ENCODE data around the gene HDDC3.
A peak's percentile ranks its signal among the peaks of the same experiment; 100 is the strongest.
"Not testable (repeated sequence)": the region's sequence is repeated elsewhere in the genome, so short reads cannot be mapped to it uniquely, and the experiment has no call there.

HDDC3 gene

DNA sequence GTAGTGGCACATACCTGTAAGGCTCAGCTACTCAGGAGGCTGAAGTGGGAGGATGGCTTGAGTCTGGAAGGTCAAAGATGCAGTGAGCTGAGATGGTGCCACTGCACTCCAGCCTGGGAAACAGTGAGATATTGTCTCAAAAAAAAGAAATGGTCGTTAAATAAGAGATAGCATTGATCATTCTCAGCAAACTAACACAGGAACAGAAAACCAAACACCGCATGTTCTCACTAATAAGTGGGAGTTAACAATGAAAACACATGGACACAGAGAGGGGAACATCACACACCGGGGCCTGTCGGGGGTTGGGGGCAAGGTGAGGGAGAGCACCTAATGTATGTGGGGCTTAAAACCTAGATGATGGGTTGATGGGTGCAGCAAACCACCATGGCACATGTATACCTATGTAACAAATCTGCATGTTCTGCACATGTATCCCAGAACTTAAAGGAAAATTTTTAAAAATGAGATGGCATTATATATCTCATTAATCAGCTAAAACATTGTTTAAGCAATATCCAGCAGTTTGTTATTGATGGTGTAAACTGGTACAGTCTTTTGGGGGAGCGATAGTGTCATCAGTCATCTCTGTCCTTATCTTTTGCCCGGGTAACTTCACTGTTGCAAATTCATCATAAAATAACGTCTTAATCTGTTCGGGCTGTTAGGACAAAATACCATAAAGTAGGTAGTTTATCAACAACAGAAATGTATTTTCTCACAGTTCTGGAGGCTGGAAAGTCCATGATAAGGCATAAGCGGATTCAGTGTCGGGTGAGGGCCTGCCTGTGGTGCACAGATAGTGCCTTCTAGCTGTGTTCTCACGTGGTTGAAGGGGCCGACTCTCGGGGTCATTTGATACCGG, 30.9 kb downstream of the HDDC3 start:
- Mint-ChIP-seq H3K27me3 (no peaks in the 10 kb centered on the region), H3K4me3 (peak overlapping the region; percentile 88), H3K27ac (peak overlapping the region; percentile 91), H3K36me3 (ENCODE audit: low read depth) (peaks cover 19% of the 10 kb centered on the region), H3K9me3 (no peaks in the 10 kb centered on the region), H3K4me1 (ENCODE audit: low read depth) (peaks cover 26% of the 10 kb centered on the region)

DNA sequence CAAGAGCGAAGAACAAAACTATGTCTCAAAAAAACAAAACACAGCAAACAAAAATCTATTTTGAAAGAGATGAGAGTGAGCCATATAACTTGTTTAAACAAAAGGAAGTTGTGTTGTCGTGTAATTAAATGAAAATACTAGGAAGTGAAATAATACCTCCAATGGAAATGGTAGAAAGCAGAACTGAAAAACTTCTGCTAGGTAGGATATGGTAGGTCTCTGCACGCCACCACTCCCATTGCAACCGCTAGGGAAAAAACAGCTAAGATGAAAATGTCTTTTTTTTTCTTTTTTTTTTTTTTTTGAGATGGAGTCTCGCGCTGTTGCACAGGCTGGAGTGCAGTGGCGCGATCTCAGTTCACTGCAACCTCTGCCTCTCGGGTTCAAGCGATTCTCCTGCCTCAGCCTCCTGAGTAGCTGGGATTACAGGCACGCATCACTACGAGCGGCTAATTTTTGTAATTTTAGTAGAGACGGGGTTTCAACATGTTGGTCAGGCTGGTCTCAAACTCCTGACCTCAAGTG, 35.2 kb downstream of the HDDC3 start:
- Mint-ChIP-seq H3K27ac (peak overlapping the region; percentile 11), H3K4me1 (ENCODE audit: low read depth) (peaks cover 18% of the 10 kb centered on the region)
- not testable (repeated sequence) for H3K36me3 Mint-ChIP-seq (ENCODE audit: low read depth); H3K27me3 Mint-ChIP-seq; H3K9me3 Mint-ChIP-seq; H3K4me3 Mint-ChIP-seq

- Mint-ChIP-seq H3K4me1 (ENCODE audit: low read depth) (peaks cover 6% of the 10 kb centered on the region), H3K4me3 (no peak overlapping the region), H3K27me3 (no peaks in the 10 kb centered on the region), H3K9me3 (no peaks in the 10 kb centered on the region), H3K27ac (no peak overlapping the region), H3K36me3 (ENCODE audit: low read depth) (no peaks in the 10 kb centered on the region)
Measured at GRCh38 chr15:90895571-90896117, 36.7 kb downstream of the HDDC3 start.

DNA sequence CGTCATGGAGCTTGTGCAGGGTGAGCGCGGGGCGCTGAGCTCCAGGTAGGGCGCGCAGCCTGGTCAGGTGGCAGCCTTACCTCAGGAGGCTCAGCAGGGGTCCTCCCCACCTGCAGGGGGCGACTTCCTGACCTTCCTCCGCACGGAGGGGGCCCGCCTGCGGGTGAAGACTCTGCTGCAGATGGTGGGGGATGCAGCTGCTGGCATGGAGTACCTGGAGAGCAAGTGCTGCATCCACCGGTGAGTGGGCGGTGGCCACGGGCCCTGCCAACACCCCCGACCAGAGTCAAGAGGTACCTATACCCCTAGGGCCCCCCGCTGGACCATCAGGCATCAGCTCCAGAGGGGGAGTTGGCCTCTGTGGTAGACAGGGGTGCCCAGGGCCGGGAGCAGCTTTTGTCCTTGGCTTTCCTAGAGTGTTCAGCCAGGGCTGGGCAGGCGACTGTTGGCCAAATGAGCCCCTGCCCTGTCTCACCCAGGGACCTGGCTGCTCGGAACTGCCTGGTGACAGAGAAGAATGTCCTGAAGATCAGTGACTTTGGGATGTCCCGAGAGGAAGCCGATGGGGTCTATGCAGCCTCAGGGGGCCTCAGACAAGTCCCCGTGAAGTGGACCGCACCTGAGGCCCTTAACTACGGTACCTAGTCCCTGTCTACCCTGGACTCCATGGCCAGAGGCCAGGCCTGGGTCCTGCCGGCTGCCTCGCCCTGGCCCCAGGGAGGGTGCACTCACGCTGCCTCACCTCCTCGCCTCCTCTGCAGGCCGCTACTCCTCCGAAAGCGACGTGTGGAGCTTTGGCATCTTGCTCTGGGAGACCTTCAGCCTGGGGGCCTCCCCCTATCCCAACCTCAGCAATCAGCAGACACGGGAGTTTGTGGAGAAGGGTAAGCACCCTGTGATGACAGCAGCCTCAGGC, 38.9 kb downstream of the HDDC3 start:
- no peaks in the 10 kb centered on the region for H3K27me3 Mint-ChIP-seq
- no peaks in the 10 kb centered on the region for H3K9me3 Mint-ChIP-seq
- H3K4me3 Mint-ChIP-seq, result no peak overlapping the region
- peaks cover 4% of the 10 kb centered on the region for H3K4me1 Mint-ChIP-seq (ENCODE audit: low read depth)
- no peaks in the 10 kb centered on the region for H3K36me3 Mint-ChIP-seq (ENCODE audit: low read depth)
- no peak overlapping the region for H3K27ac Mint-ChIP-seq

GRCh38 chr15:90892498-90893174, 39.7 kb downstream of the HDDC3 start:
- Mint-ChIP-seq H3K36me3 (ENCODE audit: low read depth) (no peaks in the 10 kb centered on the region), H3K4me1 (ENCODE audit: low read depth) (peaks cover 4% of the 10 kb centered on the region), H3K27ac (no peak overlapping the region), H3K27me3 (no peaks in the 10 kb centered on the region), H3K4me3 (no peak overlapping the region), H3K9me3 (no peaks in the 10 kb centered on the region)

DNA sequence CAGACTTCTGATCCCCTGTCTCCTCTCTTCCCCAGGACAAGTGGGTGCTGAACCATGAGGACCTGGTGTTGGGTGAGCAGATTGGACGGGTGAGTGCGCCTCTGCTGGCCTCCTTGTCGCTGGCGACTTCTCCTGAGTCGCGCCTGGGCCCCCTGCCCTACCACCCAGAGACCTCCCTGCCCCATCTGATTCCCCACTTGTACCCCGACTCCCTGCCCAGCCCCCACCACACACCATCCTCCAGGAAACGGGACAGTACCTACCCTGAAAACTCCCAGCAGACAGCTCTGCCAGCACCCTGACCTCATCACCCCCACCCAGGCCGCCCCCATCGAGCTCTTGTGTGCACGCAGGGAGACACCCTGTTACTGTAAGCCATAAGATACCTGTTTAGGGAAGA, 40.3 kb downstream of the HDDC3 start:
- Mint-ChIP-seq H3K4me1 (ENCODE audit: low read depth) (peaks cover 4% of the 10 kb centered on the region), H3K27me3 (no peaks in the 10 kb centered on the region)

GRCh38 chr15:90891346-90891949, 40.9 kb downstream of the HDDC3 start:
- Mint-ChIP-seq H3K4me3 (no peak overlapping the region), H3K27ac (no peak overlapping the region), H3K27me3 (no peaks in the 10 kb centered on the region), H3K4me1 (ENCODE audit: low read depth) (peaks cover 1% of the 10 kb centered on the region), H3K36me3 (ENCODE audit: low read depth) (no peaks in the 10 kb centered on the region), H3K9me3 (no peaks in the 10 kb centered on the region)

More for the DNA sequence above, 40.3 kb downstream of the HDDC3 start:
- Mint-ChIP-seq H3K9me3 (no peaks in the 10 kb centered on the region), H3K36me3 (ENCODE audit: low read depth) (no peaks in the 10 kb centered on the region), H3K4me3 (no peak overlapping the region), H3K27ac (no peak overlapping the region)

DNA sequence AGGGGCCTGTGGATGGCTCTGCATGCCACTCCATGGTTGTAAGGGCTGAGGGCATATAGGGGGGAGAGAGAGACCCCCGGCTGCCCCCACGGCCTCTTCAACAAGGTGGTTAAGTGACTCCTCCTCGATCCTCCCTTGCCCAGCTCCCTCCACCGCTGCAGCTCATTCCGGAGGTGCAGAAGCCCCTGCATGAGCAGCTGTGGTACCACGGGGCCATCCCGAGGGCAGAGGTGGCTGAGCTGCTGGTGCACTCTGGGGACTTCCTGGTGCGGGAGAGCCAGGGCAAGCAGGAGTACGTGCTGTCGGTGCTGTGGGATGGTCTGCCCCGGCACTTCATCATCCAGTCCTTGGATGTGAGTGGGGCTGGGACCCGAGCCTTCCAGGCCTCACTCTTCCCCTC, 41.5 kb downstream of the HDDC3 start:
- peaks cover 5% of the 10 kb centered on the region for H3K4me1 Mint-ChIP-seq (ENCODE audit: low read depth)
- no peak overlapping the region for H3K4me3 Mint-ChIP-seq
- H3K27ac Mint-ChIP-seq, result no peak overlapping the region
- no peaks in the 10 kb centered on the region for H3K27me3 Mint-ChIP-seq
- no peaks in the 10 kb centered on the region for H3K36me3 Mint-ChIP-seq (ENCODE audit: low read depth)
- no peaks in the 10 kb centered on the region for H3K9me3 Mint-ChIP-seq

GRCh38 chr15:90889736-90890456, 42.5 kb downstream of the HDDC3 start:
- no peaks in the 10 kb centered on the region for H3K27me3 Mint-ChIP-seq
- no peak overlapping the region for H3K27ac Mint-ChIP-seq
- H3K4me1 Mint-ChIP-seq (ENCODE audit: low read depth), result peaks cover 14% of the 10 kb centered on the region
- H3K9me3 Mint-ChIP-seq, result no peaks in the 10 kb centered on the region
- H3K4me3 Mint-ChIP-seq, result no peak overlapping the region
- no peaks in the 10 kb centered on the region for H3K36me3 Mint-ChIP-seq (ENCODE audit: low read depth)

- Mint-ChIP-seq H3K36me3 (ENCODE audit: low read depth) (no peaks in the 10 kb centered on the region), H3K27ac (no peak overlapping the region), H3K27me3 (no peaks in the 10 kb centered on the region), H3K4me1 (ENCODE audit: low read depth) (peaks cover 15% of the 10 kb centered on the region), H3K9me3 (no peaks in the 10 kb centered on the region), H3K4me3 (no peak overlapping the region)
Measured at GRCh38 chr15:90889313-90889730, 43.0 kb downstream of the HDDC3 start.

DNA sequence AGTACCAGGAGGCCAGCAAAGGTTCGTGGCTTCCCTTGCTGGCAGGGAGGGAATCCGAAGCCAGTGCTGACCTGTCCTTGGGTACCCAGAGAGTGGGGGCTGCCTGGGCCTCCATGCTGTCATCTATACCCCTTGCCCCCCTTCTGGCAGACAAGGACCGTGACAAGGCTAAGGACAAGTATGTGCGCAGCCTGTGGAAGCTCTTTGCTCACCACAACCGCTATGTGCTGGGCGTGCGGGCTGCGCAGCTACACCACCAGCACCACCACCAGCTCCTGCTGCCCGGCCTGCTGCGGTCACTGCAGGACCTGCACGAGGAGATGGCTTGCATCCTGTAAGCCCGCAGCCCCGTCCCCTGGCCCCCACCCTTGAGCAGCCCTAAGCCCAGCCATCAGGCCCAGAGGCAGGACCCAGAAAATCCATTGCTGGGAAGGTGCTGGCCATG, 45.3 kb downstream of the HDDC3 start:
- no peaks in the 10 kb centered on the region for H3K36me3 Mint-ChIP-seq (ENCODE audit: low read depth)
- no peaks in the 10 kb centered on the region for H3K9me3 Mint-ChIP-seq
- no peaks in the 10 kb centered on the region for H3K27me3 Mint-ChIP-seq
- no peak overlapping the region for H3K27ac Mint-ChIP-seq
- H3K4me1 Mint-ChIP-seq (ENCODE audit: low read depth), result peaks cover 15% of the 10 kb centered on the region
- no peak overlapping the region for H3K4me3 Mint-ChIP-seq

DNA sequence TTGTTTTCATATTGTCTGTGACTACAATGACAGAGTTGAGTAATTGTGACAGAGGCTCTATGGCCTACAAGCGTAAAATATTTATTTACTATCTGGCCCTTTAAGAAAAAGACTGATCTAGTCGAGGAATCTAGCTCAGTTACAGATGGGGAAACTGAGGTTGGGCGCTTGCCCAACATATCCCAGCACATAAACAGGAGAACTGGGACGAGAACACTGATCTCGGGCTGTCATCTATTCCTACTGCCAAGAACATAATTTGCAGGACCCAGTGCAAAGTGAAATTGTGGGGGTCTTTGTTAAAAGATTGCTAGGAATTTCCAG, 46.1 kb downstream of the HDDC3 start:
- no peaks in the 10 kb centered on the region for H3K27me3 Mint-ChIP-seq
- no peak overlapping the region for H3K27ac Mint-ChIP-seq
- no peak overlapping the region for H3K4me3 Mint-ChIP-seq
- no peaks in the 10 kb centered on the region for H3K9me3 Mint-ChIP-seq
- H3K36me3 Mint-ChIP-seq (ENCODE audit: low read depth), result no peaks in the 10 kb centered on the region
- peaks cover 15% of the 10 kb centered on the region for H3K4me1 Mint-ChIP-seq (ENCODE audit: low read depth)

DNA sequence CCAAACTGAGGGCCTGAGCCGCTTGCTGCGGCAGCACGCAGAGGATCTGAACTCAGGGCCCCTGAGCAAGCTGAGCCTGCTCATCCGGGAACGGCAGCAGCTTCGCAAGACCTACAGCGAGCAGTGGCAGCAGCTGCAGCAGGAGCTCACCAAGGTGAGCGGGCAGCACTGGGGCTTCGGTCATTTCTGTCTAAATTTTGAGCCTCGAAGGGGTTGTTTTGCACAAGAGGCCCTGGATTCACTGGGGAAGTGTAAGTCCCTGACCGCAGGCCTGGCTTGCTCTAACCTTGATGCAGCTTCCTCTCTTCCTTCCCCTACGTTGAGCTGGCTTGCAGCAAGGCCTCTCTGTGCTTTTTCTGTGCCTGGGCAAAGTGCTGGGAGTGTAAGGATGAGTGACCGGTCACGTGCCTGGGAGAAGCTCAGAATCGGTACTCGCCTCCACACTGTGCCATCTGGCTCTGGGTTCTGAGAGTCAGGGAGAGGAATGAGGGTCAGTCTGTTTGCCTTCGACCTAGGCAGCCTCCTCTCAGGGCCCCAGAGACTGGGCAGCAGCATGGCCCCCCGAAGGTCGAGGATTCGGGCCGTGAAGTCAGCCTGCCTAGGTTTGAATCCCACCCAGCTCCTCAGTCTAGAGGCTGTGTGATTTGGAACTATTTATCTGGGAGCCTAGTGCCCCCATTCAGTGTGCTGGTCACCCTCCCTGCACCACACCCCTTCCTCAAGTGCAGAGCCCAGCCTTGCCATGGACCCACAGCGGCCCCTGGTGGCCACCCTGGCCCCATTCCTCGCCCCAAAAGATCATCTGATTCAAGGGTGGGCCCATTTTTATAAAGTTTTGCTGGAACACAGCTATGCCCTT, 46.7 kb downstream of the HDDC3 start:
- no peaks in the 10 kb centered on the region for H3K27me3 Mint-ChIP-seq
- H3K4me3 Mint-ChIP-seq, result peak overlapping the region; percentile 49
- H3K27ac Mint-ChIP-seq, result no peak overlapping the region
- no peaks in the 10 kb centered on the region for H3K36me3 Mint-ChIP-seq (ENCODE audit: low read depth)
- peaks cover 15% of the 10 kb centered on the region for H3K4me1 Mint-ChIP-seq (ENCODE audit: low read depth)
- no peaks in the 10 kb centered on the region for H3K9me3 Mint-ChIP-seq
